NCI-H2196 (cell line): ENCODE results near the gene PPM1F.
"Not testable (repeated sequence)": the region's sequence is repeated elsewhere in the genome, so short reads cannot be mapped to it uniquely, and the experiment has no call there.

Experiments used
- DNase-seq: peaks from one replicate; lab custom pipeline; 2025; ENCODE audit not compliant: unreplicated experiment; lab: John Stamatoyannopoulos, UW

Gene PPM1F

DNA sequence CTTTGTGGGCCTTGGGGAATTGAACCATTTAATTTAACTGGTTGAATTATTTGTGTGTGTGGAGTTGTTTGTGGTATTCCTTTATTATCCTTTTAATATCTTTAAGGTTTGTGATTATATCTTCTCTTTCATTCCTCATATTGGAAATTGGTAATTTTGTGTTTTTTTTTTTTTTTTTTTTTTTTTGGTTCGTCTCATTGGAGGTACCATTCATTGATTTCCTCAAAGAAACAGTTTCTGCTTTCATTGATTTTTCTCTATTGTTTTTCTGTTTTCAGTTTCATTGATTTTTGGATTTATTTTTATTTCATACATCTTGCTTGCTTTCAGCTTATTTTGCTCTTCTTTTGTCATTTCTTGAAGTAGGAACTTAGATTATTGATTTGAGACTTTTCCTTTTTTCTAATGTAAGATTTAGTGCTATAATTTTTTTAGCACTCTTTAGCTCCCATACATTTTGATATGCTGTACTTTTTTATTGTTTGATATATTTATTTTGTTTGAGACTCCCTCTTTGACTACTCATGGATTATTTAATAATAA, 54.2 kb downstream of the PPM1F start:
- no peak for DNase-seq

GRCh38 chr22:21896951-21897513, 55.6 kb downstream of the PPM1F start:
- no peak for DNase-seq

GRCh38 chr22:21896275-21896674, 56.4 kb downstream of the PPM1F start:
- not testable (repeated sequence) for DNase-seq

DNA sequence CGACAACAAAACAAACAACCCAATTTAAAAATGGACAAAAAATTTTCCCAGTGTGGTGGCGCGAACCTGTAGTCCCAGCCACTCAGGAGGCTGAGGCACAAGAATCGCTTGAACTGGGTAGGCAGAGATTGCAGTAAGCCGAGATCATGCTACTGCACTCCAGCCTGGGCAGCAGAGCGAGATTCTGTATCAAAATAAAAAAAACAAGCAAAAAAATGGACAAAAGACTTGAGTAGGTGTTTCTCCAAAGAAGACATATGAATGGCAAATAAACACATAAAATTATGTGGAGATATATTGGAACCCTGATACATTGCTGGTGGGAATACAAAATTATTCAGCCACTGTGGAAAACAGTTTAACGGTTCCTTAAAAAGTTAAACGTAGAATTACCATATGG, 57.8 kb downstream of the PPM1F start:
- no peak for DNase-seq

DNA sequence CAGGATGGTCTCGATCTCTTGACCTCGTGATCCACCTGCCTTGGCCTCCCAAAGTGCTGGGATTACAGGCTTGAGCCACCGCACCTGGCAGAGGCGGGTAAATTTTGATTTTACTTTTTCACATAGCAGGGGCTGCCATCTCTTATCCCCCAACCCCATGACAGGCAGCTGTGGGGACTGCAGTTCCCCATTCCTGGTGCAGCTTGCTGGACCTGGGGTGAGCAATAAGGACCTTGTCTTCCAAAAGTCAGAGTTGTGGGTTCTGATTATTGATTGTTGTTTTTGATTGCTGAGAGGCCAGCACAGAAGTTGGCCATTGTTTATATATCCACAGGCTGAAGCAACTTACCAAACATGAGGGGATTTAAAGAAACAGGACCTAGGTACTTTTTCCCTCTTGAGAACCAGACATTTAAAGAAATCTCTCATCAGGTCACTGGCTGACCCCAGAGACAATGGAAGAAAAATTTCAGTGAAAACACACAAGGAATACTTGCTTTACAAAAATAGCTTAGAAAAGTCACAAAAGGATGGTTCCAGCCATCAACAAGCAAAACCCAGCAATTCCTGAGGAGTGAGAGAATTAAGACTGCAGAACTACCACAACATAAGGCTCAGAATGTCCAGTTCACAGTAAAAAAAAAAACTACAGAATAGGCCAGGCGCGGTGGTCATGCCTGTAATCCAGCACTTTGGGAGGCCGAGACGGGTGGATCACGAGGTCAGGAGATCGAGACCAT, 63.2 kb downstream of the PPM1F start:
- DNase-seq = no peak

GRCh38 chr22:21887841-21888240, 64.8 kb downstream of the PPM1F start:
- DNase-seq = no peak

GRCh38 chr22:21883930-21884329, 68.7 kb downstream of the PPM1F start:
- DNase-seq = not testable (repeated sequence)

- DNase-seq = not testable (repeated sequence)
Observed at GRCh38 chr22:21882754-21883333, 69.8 kb downstream of the PPM1F start.

DNA sequence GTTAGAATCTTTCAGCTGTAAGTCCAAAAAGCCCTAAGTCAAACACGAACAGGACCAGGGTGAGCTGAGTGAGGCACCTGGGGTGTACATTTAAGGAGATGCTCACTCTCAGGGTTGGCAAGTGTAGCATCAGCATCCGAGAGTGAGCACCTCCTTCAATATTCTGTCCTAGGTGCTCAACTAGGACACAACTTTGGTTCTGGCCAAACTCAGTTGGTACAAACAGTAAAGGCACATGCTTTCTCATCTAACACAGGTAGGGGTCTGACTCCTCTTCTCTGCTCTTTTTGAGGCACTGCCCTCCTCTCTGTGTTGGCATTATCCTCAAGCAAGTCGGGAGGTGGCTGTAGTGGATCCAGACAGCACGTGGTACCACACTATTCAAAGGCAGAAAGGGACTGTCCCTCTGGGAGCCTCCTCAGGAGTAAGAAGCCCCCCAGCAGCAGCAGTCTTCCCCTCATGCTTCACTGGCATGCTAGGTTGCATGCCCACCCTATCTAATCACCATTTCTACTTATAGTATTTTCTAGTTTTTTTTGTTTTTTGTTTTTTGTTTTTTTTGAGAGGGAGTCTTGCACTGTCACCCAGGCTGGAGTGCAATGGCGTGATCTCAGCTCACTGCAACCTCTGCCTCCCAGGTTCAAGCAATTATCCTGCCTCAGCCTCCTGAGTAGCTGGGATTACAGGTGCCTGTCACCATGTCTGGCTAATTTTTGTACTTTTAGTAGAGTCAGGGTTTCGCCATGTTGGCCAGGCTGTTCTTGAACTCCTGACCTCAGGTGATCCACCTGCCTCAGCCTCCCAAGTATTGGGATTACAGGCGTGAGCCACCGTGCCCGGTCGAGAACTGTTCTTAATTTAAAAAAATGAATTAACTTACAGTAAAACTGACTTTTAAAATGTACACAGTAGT, 70.6 kb downstream of the PPM1F start:
- no peak for DNase-seq

DNA sequence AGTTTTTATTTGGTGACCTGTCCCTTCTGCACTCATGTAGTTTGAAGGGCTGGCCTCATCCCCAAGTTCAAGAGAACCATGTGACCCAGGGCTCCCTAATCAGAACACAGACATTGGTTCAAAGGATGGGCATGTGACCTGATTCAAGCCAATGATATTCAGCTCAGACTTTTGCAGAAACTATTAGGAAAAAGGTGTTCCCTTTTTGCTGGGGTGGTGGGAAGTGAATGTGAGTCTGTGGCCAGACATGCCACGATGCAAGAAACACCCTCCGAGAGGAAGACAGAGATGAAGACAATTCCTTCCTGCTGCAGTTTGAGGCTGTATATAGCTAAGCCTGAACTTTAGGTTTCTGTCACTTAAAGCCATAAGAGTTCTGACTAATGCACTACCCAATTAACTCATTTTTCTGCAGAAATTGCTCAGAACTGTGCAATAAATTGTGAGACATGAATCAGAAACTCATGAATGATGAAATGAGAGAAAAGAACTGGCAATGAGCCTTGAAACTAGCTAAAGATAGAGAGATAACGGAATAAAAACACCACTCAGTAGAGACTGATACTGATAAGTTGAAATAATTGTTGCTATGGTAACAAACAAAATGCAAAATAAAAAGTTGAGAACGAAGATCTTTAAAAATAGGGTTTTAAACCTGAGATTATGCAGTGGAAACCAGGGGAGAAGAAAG, 76.0 kb downstream of the PPM1F start:
- DNase-seq = no peak

GRCh38 chr22:21874953-21875352, 77.7 kb downstream of the PPM1F start:
- not testable (repeated sequence) for DNase-seq

GRCh38 chr22:21873619-21874018, 79.0 kb downstream of the PPM1F start:
- no peak for DNase-seq

- not testable (repeated sequence) for DNase-seq
Observed at GRCh38 chr22:21872741-21873140, 79.9 kb downstream of the PPM1F start.
